ENCODE measurements around the gene CCNK. TPM values are rescaled to one million over a fixed set of nuclear protein-coding genes. Genes with fewer than 3 reads are reported as not detected.

Gene CCNK
- total RNA-seq, 4 donors from 2014 or later, result 14.5 to 42.6 (median 31.3) TPM

DNA sequence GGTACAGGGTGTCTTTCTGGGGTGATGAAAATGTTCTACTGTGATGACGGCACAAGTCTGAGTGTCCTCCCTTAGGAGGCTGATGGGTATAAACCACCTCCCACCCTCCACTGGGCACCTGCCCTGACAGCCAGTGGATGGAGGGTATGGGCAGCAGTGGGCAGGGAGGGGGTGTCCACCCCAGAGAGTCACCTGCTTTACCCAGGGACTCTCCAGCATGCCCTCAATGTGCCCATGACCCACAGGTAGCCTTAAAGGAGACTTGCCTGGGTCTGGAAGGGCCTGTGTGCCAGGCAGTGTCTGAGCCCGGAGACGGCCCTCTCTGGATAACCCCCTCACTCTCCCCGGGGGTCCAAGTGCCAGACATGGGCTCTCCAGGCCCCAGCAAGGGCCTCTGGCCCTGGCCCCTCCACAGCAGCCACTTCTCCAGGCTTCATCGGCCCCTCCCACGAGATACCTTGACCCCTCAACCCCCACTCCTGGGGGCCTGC, 38.8 kb downstream of the CCNK start:
- Histone ChIP-seq H3K27me3 (no peaks in the 10 kb centered on the region), H3K9me3 (no peaks in the 10 kb centered on the region), H3K4me3 (no peak overlapping the region), H3K27ac (no peak overlapping the region), H3K36me3 (no peaks in the 10 kb centered on the region), H3K4me1 (peaks cover 27 to 39% (median 32%) of the 10 kb centered on the region in 4 donors)
- intact Hi-C loops (cut with DNase I; ENCODE audit: low total_unique reads), result loop anchor here (2.0 kb wide), 1 partner anchor 109 kb away; no protein-coding TSS in a partner anchor
- in situ Hi-C loops (cut with MboI; ENCODE audit: low pct_ligation_motif_present in 1 of 4, low pct_unique_long_range_greater_than_20kb in 1 of 4, low sequenced_read_pairs in 3 of 4), result loop anchor here in 3 of 4 donors (5.0 to 25.0 kb wide), 3 partner anchors 92 to 112 kb away; partner anchors contain the start of gene CCDC85C (in 1 of the 3)
- no peak for DNase-seq
- WGBS, 2 donors (ENCODE audit: low coverage in 1 of 2), result 79% methylated on average over 6 of the region's 6 CpGs; no CpG with 5 or more reads in 1 of the 2 donors
- TF ChIP-seq EP300 (IDR thresholded peaks at IDR 0.05; ENCODE audit: low read depth), result no peak
- TF ChIP-seq, protein P1, sequence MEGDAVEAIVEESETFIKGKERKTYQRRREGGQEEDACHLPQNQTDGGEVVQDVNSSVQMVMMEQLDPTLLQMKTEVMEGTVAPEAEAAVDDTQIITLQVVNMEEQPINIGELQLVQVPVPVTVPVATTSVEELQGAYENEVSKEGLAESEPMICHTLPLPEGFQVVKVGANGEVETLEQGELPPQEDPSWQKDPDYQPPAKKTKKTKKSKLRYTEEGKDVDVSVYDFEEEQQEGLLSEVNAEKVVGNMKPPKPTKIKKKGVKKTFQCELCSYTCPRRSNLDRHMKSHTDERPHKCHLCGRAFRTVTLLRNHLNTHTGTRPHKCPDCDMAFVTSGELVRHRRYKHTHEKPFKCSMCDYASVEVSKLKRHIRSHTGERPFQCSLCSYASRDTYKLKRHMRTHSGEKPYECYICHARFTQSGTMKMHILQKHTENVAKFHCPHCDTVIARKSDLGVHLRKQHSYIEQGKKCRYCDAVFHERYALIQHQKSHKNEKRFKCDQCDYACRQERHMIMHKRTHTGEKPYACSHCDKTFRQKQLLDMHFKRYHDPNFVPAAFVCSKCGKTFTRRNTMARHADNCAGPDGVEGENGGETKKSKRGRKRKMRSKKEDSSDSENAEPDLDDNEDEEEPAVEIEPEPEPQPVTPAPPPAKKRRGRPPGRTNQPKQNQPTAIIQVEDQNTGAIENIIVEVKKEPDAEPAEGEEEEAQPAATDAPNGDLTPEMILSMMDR (IDR thresholded peaks at IDR 0.05), result no peak
- TF ChIP-seq POLR2A (IDR thresholded peaks at IDR 0.05), result no peak
- no peak for TF ChIP-seq POLR2AphosphoS5 (IDR thresholded peaks at IDR 0.05)

DNA sequence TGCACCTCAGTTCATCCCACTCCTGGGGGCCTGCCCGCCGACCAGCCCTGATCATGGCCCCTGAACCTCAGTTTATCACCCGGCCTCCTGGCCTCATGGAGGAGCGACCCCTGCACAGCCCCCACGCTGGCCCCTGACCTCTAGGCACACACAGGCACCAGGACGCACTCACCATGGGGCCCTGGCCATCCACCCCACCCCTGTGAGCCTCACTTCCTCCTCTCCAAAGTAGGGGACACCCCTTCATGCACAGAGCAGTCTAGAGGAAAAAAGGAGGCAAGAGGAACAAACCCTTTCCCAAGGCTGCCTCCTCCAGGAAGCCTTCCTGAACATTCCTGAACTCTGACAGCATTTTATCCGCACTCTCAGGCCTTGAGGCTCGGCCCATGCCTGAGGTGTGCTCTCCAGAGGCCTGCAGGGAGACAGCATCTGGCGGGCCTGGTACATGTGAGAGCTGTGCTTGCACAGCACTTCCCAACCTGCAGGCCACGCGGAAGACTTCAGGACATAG, 39.4 kb downstream of the CCNK start:
- in situ Hi-C loops (cut with MboI; ENCODE audit: low pct_ligation_motif_present in 1 of 4, low pct_unique_long_range_greater_than_20kb in 1 of 4, low sequenced_read_pairs in 3 of 4), result loop anchor here in 2 of 4 donors (5.0 to 25.0 kb wide), 2 partner anchors 92 to 97 kb away; partner anchors contain the start of gene CCDC85C (in 1 of the 2)

DNA sequence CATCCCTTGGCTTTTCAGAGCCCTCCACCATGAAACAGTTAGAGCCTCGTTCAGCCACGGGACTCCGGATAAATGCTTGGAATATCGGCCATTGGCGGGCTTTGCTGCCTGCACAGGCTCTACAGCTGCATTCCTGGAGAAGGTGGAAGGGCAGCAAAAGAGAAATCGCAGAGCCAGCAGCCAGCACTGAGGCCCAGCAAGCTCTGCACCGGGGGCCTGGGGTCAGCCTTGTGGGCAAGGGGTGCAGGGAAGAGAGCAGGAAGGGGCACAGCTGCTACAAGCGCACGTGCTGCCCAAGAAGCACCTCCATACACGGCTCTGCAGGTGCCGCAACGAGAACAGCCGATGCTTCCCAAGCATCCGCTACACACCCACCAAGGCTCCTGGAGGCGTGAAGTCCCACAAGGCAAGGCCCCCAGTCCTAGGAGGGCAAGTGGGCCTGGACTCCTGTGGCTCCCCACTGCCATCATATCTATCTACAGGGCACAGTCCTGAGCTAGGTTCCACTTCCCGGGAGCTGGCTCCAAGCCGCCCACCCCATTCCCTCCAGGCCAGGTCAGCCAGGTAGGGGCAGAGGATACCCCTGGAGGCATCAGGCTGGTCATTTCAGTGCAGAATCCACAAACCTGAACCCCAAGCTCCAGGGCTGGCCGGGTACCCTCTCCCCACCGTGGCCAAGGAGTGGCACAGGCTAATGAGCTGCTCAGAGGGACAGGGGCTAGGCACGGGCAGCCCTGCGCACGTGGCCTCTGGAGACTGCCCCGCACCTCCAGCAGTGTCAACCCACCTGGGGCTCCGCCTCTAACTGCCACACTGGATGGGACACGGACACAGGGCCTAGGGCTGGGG, 40.2 kb downstream of the CCNK start:
- DNase-seq, result no peak
- no peaks in the 10 kb centered on the region for H3K27me3 ChIP-seq
- H3K4me3 ChIP-seq, result no peak overlapping the region
- no peaks in the 10 kb centered on the region for H3K36me3 ChIP-seq
- TF ChIP-seq POLR2A (IDR thresholded peaks at IDR 0.05) (no peak), POLR2AphosphoS5 (IDR thresholded peaks at IDR 0.05) (no peak), EP300 (IDR thresholded peaks at IDR 0.05; ENCODE audit: low read depth) (no peak)
- TF ChIP-seq, protein P1 (IDR thresholded peaks at IDR 0.05), result no peak
- in situ Hi-C loops (cut with MboI; ENCODE audit: low pct_ligation_motif_present in 1 of 4, low pct_unique_long_range_greater_than_20kb in 1 of 4, low sequenced_read_pairs in 3 of 4), result loop anchor here in 2 of 4 donors (5.0 to 25.0 kb wide), 2 partner anchors 91 to 96 kb away; partner anchors contain the start of gene CCDC85C (in 1 of the 2)
- no peaks in the 10 kb centered on the region for H3K9me3 ChIP-seq
- WGBS, 2 donors (ENCODE audit: low coverage in 1 of 2), result 87% methylated on average over 25 of the region's 25 CpGs; no CpG with 5 or more reads in 1 of the 2 donors
- H3K4me1 ChIP-seq, result peaks cover 35 to 49% (median 41%) of the 10 kb centered on the region in 4 donors
- H3K27ac ChIP-seq, result peak overlapping the region in 1 of 4 donors; percentile 46
- intact Hi-C loops (cut with DNase I; ENCODE audit: low total_unique reads), result no loop called here

More for the DNA sequence above, 39.4 kb downstream of the CCNK start:
- Histone ChIP-seq H3K4me3 (no peak overlapping the region), H3K36me3 (no peaks in the 10 kb centered on the region), H3K27ac (no peak overlapping the region), H3K4me1 (peaks cover 34 to 45% (median 38%) of the 10 kb centered on the region in 4 donors), H3K9me3 (no peaks in the 10 kb centered on the region), H3K27me3 (no peaks in the 10 kb centered on the region)
- intact Hi-C loops (cut with DNase I; ENCODE audit: low total_unique reads), result no loop called here
- DNase-seq, result no peak
- WGBS, 2 donors (ENCODE audit: low coverage in 1 of 2), result 87% methylated on average over 11 of the region's 11 CpGs; no CpG with 5 or more reads in 1 of the 2 donors
- TF ChIP-seq POLR2AphosphoS5 (IDR thresholded peaks at IDR 0.05) (no peak), POLR2A (IDR thresholded peaks at IDR 0.05) (no peak), EP300 (IDR thresholded peaks at IDR 0.05; ENCODE audit: low read depth) (no peak)
- TF ChIP-seq, protein P1 (IDR thresholded peaks at IDR 0.05), result no peak

DNA sequence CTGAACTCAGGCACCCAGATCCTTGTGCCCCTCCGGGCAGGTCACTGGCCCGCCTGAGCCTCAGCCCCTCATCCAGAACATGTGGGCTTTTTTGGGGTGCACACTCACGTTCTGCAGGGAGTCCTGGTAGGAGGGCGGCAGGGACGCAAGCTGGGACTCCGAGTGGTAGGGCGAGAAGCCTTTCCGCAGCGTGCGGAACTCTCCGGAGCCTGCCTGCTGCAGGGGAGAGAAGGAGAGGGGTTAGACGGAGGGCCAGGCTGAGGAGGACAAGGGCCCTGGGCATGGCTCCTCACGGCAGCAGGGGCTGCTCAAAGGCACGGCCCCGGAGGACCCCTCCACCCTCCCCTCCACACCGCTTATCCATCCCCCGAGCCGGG, 40.8 kb downstream of the CCNK start:
- Histone ChIP-seq H3K36me3 (no peaks in the 10 kb centered on the region), H3K4me1 (peaks cover 35 to 49% (median 41%) of the 10 kb centered on the region in 4 donors), H3K27me3 (no peaks in the 10 kb centered on the region), H3K9me3 (no peaks in the 10 kb centered on the region), H3K4me3 (no peak overlapping the region), H3K27ac (peak overlapping the region in 3 of 4 donors; percentile 46 to 66 (median 63))
- TF ChIP-seq, protein P1 (IDR thresholded peaks at IDR 0.05), result no peak
- TF ChIP-seq EP300 (IDR thresholded peaks at IDR 0.05; ENCODE audit: low read depth) (no peak), POLR2AphosphoS5 (IDR thresholded peaks at IDR 0.05) (no peak), POLR2A (IDR thresholded peaks at IDR 0.05) (no peak)
- intact Hi-C loops (cut with DNase I; ENCODE audit: low total_unique reads) (no loop called here), in situ Hi-C loops (cut with MboI; ENCODE audit: low pct_ligation_motif_present in 1 of 4, low pct_unique_long_range_greater_than_20kb in 1 of 4, low sequenced_read_pairs in 3 of 4) (loop anchor here in 2 of 4 donors (5.0 to 25.0 kb wide), 2 partner anchors 90 to 95 kb away; partner anchors contain the start of gene CCDC85C (in 1 of the 2))
- DNase-seq, result no peak
- 78 to 94% methylated on average over 8 to 18 of the region's 18 CpGs for WGBS, 2 donors (ENCODE audit: low coverage in 1 of 2)

Measured in transverse colon (tissue), 4 donors.